HG02798 (cell line): ENCODE measurements around the gene CDC14B.
"Not testable (repeated sequence)": the region's sequence is repeated elsewhere in the genome, so short reads cannot be mapped to it uniquely, and the experiment has no call there.

Experiments used
- ATAC-seq: cut with Tn5 transposase; IDR thresholded peaks from one replicate; pipeline ENCODE4 v1.9.1; 2021; ENCODE audit warnings: mild to moderate bottlenecking; ENCODE audit not compliant: unreplicated experiment, poor library complexity

The CDC14B gene

DNA sequence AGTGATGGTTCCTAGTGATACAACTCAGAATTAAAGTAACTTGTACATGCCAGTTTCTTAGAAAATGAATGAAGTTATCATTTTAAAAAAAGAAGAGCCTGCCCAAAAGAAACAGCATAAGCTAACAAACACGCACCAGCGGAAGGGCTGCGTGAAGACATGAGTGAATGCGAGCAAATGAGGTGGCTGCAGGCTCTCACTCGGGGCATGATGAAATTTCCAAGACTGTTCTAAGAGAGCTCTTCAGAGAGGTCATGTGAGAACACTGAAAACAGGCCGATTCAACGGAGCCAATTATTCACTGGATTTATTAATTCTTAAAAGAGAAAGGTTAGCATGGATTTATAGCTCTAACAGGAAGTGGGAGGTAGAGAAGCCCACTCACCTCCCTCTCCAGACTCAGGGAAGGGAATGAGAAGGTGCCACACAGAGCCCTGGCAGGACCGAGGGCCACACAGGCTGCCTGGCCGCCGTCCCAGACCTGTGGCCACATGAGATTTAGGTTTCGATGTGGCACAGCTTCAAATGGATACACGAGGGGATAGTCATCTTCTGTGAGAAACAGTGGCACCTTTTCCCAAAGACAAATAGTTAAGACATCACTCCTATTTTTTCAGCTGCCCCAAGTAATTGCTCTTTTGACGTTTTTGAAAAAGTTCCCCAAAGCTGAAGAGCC lies 114.2 kb downstream of the CDC14B start:
- ATAC-seq, result no peak

DNA sequence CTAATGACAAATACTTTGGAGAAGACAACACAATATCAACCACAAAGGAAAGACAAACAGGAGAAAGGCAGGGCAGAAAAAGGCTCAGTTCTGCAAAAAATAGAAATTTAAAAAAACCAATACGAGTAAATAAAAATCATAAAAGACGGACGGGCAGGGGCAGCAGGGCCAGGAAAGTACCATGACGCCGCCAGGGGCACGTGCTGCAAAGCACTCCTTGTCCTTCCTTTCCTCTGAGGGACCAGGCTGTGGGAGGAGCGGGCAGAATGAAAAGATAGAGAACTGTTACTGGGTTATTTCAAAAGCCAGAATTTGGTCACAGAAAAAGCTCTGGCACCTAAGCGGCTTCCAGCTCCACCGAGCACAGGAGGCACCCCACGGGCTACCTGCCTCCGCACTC lies 115.7 kb downstream of the CDC14B start:
- no peak for ATAC-seq

- not testable (repeated sequence) for ATAC-seq
Measured at GRCh38 chr9:96503374-96503748, 116.3 kb downstream of the CDC14B start.

- no peak for ATAC-seq
Measured at GRCh38 chr9:96502539-96503373, 116.9 kb downstream of the CDC14B start.

- no peak for ATAC-seq
Measured at GRCh38 chr9:96501633-96502538, 117.8 kb downstream of the CDC14B start.

DNA sequence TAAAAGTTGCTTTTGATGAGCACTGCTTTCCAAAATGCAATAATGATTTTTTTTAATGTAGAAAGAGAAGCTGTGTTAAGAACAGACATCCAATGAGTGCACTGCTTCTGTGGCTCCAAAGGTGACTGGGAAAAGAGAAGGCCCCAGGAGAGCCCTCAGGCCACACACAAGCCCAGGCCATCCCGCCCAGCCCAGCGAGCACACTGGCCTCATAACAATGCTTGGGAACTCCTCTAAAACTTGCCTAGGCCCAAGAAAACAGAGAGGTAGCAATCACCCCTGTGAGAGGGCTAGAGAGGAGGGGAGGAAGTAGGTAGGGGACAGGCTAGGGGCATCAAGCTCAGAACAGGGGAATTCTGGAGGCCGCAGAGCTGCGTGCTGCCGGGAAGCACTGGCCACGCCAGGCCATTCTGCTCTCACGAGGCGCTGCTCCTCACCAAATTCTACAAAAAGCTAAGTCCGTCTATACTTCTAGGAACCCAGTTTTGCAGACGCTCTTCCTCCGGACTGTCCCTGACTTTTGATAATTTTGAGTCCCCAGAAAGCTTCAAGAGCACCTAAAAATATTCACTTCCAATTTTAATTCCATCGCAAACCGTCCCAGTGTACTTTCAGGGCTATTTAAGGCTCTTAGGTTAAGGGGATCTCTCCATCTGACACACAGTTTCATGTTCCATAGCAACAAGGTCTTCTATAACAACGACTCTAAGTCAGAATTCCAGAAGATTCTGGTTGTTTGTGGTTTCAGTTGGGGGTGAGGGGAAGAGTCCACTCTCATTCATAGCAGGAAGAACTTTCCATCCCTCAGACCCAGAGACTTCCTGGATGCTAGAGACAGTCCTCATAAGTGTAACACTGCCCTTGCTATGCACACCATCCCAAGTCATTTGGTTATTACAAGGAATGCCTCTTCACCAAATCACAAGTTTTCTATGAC lies 118.7 kb downstream of the CDC14B start:
- no peak for ATAC-seq

GRCh38 chr9:96499257-96499656 lies 120.4 kb downstream of the CDC14B start:
- ATAC-seq, result no peak

- no peak for ATAC-seq
Measured at GRCh38 chr9:96498796-96499195, 120.8 kb downstream of the CDC14B start.

GRCh38 chr9:96497117-96497399 lies 122.6 kb downstream of the CDC14B start:
- no peak for ATAC-seq

GRCh38 chr9:96496368-96497116 lies 123.1 kb downstream of the CDC14B start:
- ATAC-seq, result no peak

GRCh38 chr9:96495341-96495740 lies 124.3 kb downstream of the CDC14B start:
- no peak for ATAC-seq

GRCh38 chr9:96494215-96494800 lies 125.3 kb downstream of the CDC14B start:
- no peak for ATAC-seq

DNA sequence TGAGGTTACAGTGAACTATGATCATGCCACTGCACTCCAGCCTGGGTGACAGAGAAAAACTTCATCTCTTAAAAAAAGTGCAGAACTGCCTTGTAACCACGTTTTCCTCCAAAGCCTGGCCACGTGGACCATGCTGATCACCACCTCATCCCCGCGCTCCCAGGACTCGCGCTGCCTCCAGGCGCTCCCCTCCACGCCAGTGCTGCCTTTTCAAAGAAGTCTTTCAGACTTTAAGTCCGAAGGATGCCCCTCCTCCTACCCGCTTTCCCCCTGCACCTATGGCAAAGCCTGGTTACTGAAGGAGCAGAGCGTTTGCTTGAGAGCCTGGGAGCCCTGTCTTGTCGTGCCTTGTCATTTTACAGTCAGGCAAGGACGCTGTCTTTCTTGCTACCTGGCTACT lies 125.9 kb downstream of the CDC14B start:
- no peak for ATAC-seq

DNA sequence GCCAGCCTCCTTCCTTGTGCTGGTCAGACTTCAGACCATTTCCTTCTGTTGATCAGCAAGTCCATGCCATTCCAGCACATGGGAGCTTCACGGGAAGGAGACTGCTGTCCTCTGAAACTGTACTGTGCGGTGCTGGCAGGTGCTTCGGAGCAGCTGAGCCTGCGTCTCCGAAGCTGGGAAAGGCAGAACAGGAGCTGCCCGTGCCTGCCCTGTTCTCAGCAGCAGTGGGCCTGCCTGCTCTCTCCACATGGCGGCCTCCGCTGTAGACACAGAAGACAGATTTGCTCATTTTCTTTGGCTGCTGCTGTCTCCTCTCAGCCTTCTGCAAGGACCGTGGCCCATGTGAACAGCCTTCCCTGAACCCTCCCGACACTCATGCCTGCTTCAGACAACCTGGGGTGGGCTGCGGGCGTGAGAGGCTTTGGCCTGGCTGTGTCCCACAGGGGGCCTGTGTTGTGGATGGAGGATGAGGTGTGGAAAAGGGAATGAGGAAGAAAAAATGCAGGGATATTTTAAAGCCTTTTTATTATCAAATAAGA lies 126.6 kb downstream of the CDC14B start:
- no peak for ATAC-seq

DNA sequence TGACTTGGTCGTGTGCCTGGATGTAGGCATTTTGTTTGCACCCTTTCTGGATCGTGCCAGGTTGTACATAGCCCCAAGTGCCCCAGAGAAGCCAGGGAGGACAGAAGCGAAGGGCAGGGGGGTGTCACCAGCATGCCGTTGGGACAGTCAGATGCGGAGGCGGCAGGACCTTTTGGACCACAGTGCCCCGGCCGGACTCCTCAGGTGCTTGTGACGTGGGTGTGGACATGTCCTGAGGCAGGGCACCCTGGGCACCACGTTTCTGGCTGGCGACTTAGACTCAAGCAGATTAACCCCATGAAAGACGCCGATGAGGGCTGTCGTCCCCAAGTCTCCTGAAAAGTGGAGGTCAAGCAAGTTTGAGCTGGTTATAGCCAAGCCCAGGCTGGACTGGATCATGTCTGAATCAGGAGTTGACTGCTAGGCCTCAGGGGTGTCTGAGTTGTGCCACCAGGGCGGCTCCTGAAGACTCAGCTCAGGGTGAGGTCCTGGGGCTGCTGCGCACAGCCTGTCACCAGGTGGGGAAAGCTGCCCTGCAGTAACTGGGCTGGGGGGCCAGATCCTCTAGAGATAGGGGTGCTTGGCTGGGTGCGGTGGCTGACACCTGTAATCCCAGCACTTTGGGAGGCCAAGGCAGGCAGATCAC lies 127.6 kb downstream of the CDC14B start:
- ATAC-seq, result no peak

- ATAC-seq, result no peak
Measured at GRCh38 chr9:96491079-96491879, 128.4 kb downstream of the CDC14B start.

- ATAC-seq, result no peak
Measured at GRCh38 chr9:96490534-96491078, 129.0 kb downstream of the CDC14B start.
